D721Med (cell line): ENCODE measurements around the gene EPC1.
"Not testable (repeated sequence)": the region's sequence is repeated elsewhere in the genome, so short reads cannot be mapped to it uniquely, and the experiment has no call there.

Experiments
- DNase-seq: peaks from one replicate; pipeline ENCODE4 v3.0.0; 2011; ENCODE audit warnings: low spot score; ENCODE audit not compliant: insufficient read length
- FAIRE-seq: peaks from 2 replicates; lab custom pipeline; 2011; peaks lifted over from hg19 to GRCh38; lab: Jason Lieb, UNC
- TF ChIP-seq, protein P1 (sequence below): IDR thresholded peaks from 2 replicates; pipeline ENCODE4 v1.5.1; 2012; ENCODE audit warnings: mild to moderate bottlenecking, control low read depth; ENCODE audit not compliant: insufficient read depth; ENCODE audit errors: missing control alignments

EPC1 gene

DNA sequence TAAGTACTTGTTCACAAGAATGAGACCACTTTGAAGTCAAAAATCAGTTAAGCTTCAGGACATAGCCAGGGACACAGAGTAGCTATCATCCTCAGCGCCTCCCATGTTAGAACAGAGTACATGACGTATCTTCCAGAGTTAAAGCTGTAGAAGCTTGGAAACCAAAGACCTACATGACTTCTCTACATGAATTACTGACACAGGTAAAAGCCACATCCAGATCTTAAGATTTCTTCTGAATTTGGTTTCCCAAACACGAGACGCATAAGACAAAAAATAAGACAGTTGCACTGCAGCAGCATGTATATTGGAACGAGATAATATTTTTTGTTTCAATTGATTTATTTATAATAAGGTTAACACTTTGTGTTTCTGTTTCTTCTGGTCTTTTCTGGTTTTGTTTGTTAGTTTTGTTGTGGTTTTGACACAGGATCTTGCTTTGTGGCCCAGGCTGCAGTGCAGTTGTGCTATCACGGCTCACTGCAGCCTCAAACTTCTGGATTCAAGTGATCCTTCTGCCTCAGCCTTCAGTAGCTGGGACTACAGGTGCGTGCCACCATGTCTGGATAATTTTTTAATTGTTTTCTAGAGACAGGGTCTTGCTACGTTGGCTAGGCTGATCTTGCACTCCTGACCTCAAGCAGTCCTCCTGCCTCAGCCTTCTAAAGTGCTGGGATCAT, 10.2 kb upstream of the EPC1 start:
- no peak for FAIRE-seq
- TF ChIP-seq, protein P1, sequence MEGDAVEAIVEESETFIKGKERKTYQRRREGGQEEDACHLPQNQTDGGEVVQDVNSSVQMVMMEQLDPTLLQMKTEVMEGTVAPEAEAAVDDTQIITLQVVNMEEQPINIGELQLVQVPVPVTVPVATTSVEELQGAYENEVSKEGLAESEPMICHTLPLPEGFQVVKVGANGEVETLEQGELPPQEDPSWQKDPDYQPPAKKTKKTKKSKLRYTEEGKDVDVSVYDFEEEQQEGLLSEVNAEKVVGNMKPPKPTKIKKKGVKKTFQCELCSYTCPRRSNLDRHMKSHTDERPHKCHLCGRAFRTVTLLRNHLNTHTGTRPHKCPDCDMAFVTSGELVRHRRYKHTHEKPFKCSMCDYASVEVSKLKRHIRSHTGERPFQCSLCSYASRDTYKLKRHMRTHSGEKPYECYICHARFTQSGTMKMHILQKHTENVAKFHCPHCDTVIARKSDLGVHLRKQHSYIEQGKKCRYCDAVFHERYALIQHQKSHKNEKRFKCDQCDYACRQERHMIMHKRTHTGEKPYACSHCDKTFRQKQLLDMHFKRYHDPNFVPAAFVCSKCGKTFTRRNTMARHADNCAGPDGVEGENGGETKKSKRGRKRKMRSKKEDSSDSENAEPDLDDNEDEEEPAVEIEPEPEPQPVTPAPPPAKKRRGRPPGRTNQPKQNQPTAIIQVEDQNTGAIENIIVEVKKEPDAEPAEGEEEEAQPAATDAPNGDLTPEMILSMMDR: no peak

DNA sequence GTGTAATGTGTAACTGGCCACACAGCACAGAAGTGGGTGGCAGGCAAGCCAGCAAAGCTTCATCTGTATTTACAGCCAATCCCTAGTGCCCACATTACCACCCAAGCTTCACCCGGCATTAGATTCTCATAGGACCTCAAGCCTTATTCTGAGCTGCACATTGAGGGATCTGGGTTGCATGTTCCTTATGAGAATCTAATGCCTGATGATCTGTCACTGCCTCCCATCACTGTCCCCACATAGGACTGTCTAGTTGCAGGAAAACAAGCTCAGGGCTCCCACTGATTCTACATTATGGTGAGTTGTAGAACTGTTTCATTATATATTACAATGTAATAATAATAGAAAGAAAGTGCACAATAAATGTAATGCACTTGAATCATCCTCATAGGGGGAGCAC, 7.7 kb upstream of the EPC1 start:
- FAIRE-seq, DNase-seq: not testable (repeated sequence)

More for the DNA sequence above, 10.2 kb upstream of the EPC1 start:
- no peak for DNase-seq

DNA sequence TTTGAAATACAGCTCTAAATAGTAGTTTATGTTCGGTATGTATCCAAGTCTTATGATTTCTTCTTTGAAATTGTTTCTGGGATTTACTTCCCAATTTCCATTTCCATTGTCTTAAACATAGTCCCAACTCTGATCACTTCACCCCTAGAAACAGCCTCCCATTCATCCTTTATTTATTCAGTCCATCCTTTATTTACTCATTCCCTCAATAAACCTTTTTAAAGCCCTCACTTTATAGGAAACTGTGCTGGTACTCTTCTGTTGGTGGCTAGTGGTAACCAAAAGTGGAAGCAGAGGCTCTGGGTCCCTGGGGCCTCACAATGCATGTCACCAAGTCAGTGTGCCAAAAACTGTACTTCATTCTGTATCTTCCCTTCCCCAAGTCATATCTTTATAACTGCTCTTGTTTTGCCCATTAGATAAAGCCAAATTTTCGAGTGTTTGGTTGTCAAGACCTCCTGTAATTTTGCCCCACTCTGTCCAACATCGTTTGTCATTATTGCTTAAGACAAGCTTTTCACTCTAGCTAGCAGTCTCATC, 3.9 kb upstream of the EPC1 start:
- FAIRE-seq (no peak), DNase-seq (no peak)
- TF ChIP-seq, protein P1: no peak

DNA sequence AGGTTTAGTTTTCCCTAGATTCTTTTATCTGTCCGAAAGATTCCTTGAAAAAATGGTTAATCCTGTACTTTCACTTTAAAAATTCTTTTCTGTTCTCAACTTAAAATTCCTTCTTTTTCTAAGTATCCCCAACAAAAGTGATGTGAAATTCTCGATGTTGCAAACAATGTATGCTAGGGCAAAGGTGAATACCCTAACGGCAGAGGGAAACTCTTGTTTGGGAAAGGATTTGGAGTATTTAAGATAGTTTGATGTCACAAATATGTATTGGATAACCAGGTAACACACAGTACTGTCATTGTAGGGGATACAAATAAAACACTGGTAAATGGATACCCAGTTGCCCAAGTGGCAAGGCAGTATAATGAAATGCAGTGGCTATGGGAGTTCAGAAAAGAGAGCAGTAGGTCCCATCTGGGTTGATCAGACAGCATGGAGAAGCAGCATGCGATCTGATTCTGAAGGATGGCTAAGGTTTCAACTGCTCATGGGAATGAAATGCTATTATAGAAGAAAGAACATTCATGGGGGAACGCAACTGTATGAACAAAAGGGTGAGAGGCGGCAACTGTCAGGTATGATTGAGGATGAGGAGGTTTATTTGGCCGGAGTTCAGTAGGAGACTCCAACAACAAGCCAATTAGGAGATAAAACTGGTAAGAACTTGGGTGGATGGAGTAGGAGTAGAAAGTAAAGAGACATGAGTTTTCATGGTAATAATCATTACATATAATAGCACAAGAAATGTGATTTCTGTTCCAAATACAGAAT, 3.2 kb upstream of the EPC1 start:
- TF ChIP-seq, protein P1: no peak
- no peak for DNase-seq
- FAIRE-seq: no peak

DNA sequence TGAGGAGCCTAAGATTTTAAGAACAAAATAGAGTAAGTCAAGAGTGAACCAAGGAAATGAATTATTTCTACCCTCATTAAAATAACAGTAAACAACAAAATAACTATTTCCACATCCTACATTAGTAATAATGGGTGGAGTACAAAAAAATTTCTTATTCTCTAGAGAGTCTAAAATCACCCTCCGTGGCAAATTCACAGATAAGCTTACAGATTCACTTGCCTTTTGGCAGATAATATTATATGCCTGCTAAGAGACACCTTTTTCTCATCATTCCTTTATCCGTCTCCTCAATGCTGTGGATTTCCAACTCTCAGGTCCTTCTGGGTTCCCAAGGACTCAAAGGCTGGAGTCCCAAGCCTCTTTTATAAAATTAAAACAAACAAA, 2.2 kb upstream of the EPC1 start:
- DNase-seq: no peak
- TF ChIP-seq, protein P1: no peak
- FAIRE-seq: no peak

DNA sequence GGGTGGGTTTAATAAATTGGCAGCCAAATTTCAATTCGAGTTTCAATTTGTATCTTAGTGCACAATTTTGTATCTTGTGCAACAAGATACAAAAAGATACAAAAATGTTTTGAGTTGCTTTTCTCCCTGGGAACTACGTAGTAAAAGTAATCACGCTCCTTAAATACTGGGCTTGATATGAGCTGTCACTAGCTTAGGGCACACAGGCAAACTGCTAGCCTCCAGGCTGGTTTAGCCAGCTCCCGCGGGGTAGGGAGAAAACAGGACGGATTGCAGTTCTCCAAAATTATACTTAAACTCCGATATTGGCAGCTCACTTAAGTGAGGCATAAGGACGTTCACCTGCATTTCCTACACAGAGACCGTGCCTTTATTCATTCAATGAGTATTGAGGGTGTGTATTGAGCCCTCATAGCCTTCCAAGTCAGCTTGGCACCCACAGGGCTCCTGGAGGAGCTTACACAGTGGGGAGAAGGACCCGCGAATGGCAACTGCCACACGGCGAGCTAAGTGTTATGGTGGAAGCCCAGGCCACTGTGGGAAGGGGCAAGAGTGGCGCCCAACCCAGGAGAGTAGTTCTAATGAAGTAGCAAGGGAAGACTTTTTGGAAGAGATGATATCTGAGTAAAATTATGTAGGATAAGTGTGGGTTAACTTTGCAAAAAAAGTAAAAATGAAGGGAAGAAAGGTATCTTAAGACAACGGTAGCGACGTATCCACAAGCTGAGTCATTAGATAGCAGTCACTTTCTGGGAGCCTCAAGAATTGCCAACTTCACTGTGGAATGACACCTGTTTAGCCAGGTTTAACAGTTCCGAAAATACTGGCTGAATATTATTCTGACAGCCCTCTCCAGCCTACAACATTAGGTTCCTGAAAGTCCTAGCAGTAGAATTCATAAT, 1.6 kb upstream of the EPC1 start:
- no peak for FAIRE-seq
- TF ChIP-seq, protein P1: no peak
- no peak for DNase-seq
